HepG2 (cell line): ENCODE measurements around the gene CEBPG. TPM values are rescaled to one million over a fixed set of nuclear protein-coding genes. Genes with fewer than 3 reads are reported as not detected.

ENCODE experiments used
- ATAC-seq: fragments of 200-7000 bp; cut with Tn5 transposase; 3 replicates; pipeline ENCODE4 v1.9.1; 2020; ENCODE audit warnings: mild to moderate bottlenecking, moderate library complexity
- BruUV-seq: library from RNA; stranded (reverse); fragments of 400-500 nt; replicated peaks from 2 replicates; lab custom pipeline; 2021; lab: Mats Ljungman, UMichigan
- CTCF ChIA-PET: fragments of 300-600 bp; formaldehyde crosslinking; extraction: SDS; loops from one replicate; lab custom pipeline; 2021; ENCODE audit warnings: low total read pairs, inconsistent platforms, low intra/inter-chr PET ratio; lab: Yijun Ruan, JAX
- POLR2A ChIA-PET: fragments of 350-600 bp; sonication (Branson Sonifier 250); formaldehyde crosslinking; loops from one replicate; lab custom pipeline; 2020; ENCODE audit warnings: antibody characterized with exemption, inconsistent platforms; lab: Yijun Ruan, JAX
- DNase-seq: peaks from one replicate; pipeline ENCODE4 v3.0.0-alpha.2; 2015; ENCODE audit warnings: low spot score
- FAIRE-seq: peaks from 3 replicates; lab custom pipeline; 2011; peaks lifted over from hg19 to GRCh38; lab: Jason Lieb, UNC
- H2AFZ ChIP-seq: one replicate; pipeline ENCODE4 v1.6.1; 2011; ENCODE audit warnings: low read length, inconsistent platforms
- H3K27ac ChIP-seq: fragments of 300-600 bp; 3 replicates; pipeline ENCODE4 v1.8.0; 2011; ENCODE audit warnings: mixed run types, mild to moderate bottlenecking, mixed read lengths, low read length, inconsistent platforms; ENCODE audit not compliant: insufficient read depth; ENCODE audit errors: extremely low read length
- H3K27me3 ChIP-seq, 2 experiments: fragments of 200-600 bp in 1 of 2; 2 replicates in 1 of 2; 3 replicates in 1 of 2; pipeline versions ENCODE4 v1.6.0 to v1.8.0; 2011; ENCODE audit warnings: low read length in 2 of 2, mild to moderate bottlenecking in 2 of 2, moderate library complexity in 2 of 2, inconsistent platforms in 1 of 2; ENCODE audit not compliant: insufficient read depth in 2 of 2, control insufficient read depth in 1 of 2
- H3K36me3 ChIP-seq, 2 experiments: fragments of 200-600 bp in 1 of 2; replicated peaks in 1 of 2; 2 replicates in 1 of 2; 3 replicates in 1 of 2; pipeline versions ENCODE4 v1.5.1 to v1.8.0; 2011; ENCODE audit warnings: low read length in 2 of 2, inconsistent platforms in 1 of 2; ENCODE audit not compliant: insufficient read depth in 2 of 2, control insufficient read depth in 1 of 2
- H3K4me1 ChIP-seq: 2 replicates; pipeline ENCODE4 v1.5.1; 2012; ENCODE audit warnings: low read length, inconsistent platforms; ENCODE audit not compliant: insufficient read depth
- H3K4me2 ChIP-seq: 2 replicates; pipeline ENCODE4 v1.6.0; 2011; ENCODE audit warnings: low read depth, low read length, inconsistent platforms
- H3K4me3 ChIP-seq, 3 experiments: fragments of 200-600 bp in 1 of 3; sonication (generic), shearing (Covaris generic) in 1 of 3; replicated peaks in 1 of 3; 2 replicates each; pipeline ENCODE4 v1.5.1; 2011 to 2016; ENCODE audit warnings: low read length in 3 of 3, inconsistent platforms in 2 of 3, low read depth in 2 of 3, mild to moderate bottlenecking in 2 of 3, control low read depth in 1 of 3, mixed read lengths in 1 of 3; ENCODE audit not compliant: insufficient read depth in 1 of 3
- H3K79me2 ChIP-seq: one replicate; pipeline ENCODE4 v1.6.1; 2011; ENCODE audit warnings: low read length, inconsistent platforms; ENCODE audit not compliant: insufficient read depth
- H3K9ac ChIP-seq: 2 replicates; pipeline ENCODE4 v1.6.0; 2011; ENCODE audit warnings: mild to moderate bottlenecking, low read depth, low read length, inconsistent platforms; ENCODE audit not compliant: insufficient read depth
- H3K9me3 ChIP-seq: 2 replicates; pipeline ENCODE4 v1.5.1; 2012; ENCODE audit warnings: mild to moderate bottlenecking, low read length
- H4K20me1 ChIP-seq: 2 replicates; pipeline ENCODE4 v1.6.0; 2011; ENCODE audit warnings: inconsistent platforms, mild to moderate bottlenecking, low read length, moderate library complexity; ENCODE audit not compliant: insufficient read depth
- ATRX ChIP-seq: sonication (generic); formaldehyde crosslinking; IDR thresholded peaks from 2 replicates; pipeline ENCODE4 v1.4.0; 2020; ENCODE audit warnings: missing genetic modification reagents, borderline replicate concordance
- BRF2 ChIP-seq: sonication (generic); formaldehyde crosslinking; IDR thresholded peaks from 2 replicates; pipeline ENCODE4 v1.8.1; 2022; ENCODE audit warnings: mild to moderate bottlenecking, missing genetic modification reagents
- FOXO1 ChIP-seq: sonication (generic); formaldehyde crosslinking; IDR thresholded peaks from 2 replicates; pipeline ENCODE4 v1.4.0; 2020; ENCODE audit warnings: missing genetic modification reagents
- FOXO4 ChIP-seq: sonication (generic); formaldehyde crosslinking; conservative IDR thresholded peaks from 2 replicates; pipeline ENCODE4 v1.8.1; 2023; ENCODE audit warnings: missing genetic modification reagents
- GPN1 ChIP-seq: sonication (generic); formaldehyde crosslinking; IDR thresholded peaks from 2 replicates; pipeline ENCODE4 v1.5.1; 2020; ENCODE audit warnings: missing genetic modification reagents, borderline replicate concordance
- LRRFIP1 ChIP-seq: sonication (generic); formaldehyde crosslinking; conservative IDR thresholded peaks from 2 replicates; pipeline ENCODE4 v1.4.0; 2020; ENCODE audit warnings: missing genetic modification reagents
- MEF2D ChIP-seq: sonication (generic); formaldehyde crosslinking; IDR thresholded peaks from 2 replicates; pipeline ENCODE4 v1.5.1; 2020; ENCODE audit warnings: mild to moderate bottlenecking, missing genetic modification reagents
- MTA1 ChIP-seq: sonication (generic); formaldehyde crosslinking; IDR thresholded peaks from 2 replicates; pipeline ENCODE4 v1.4.0; 2020; ENCODE audit warnings: missing genetic modification reagents, mild to moderate bottlenecking, borderline replicate concordance
- NFIC ChIP-seq: IDR thresholded peaks from 2 replicates; pipeline ENCODE4 v1.6.1; 2012; ENCODE audit warnings: mild to moderate bottlenecking, low read length, inconsistent platforms
- RNF2 ChIP-seq: fragments of 450-650 bp; conservative IDR thresholded peaks from 2 replicates; pipeline ENCODE4 v1.6.1; 2016; ENCODE audit warnings: low read depth
- SNAPC2 ChIP-seq: sonication (generic); formaldehyde crosslinking; IDR thresholded peaks from 2 replicates; pipeline ENCODE4 v1.8.1; 2022; ENCODE audit warnings: mild to moderate bottlenecking, missing genetic modification reagents
- ZNF44 ChIP-seq: sonication (generic); formaldehyde crosslinking; IDR thresholded peaks from 2 replicates; pipeline ENCODE4 v1.5.1; 2020; ENCODE audit warnings: mild to moderate bottlenecking, missing genetic modification reagents
- ZNF441 ChIP-seq: sonication (generic); formaldehyde crosslinking; IDR thresholded peaks from 2 replicates; pipeline ENCODE4 v1.7.0; 2021; ENCODE audit warnings: missing genetic modification reagents, borderline replicate concordance
- WGBS: methylation state at CpG from one replicate; pipeline ENCODE4 v1.1.6; 2017; ENCODE audit warnings: low lambda C conversion rate; 5-methylcytosine and 5-hydroxymethylcytosine counted together
- in situ Hi-C: cut with HindIII; loops from 2 replicates; pipeline ENCODE4 v1.10.0; 2017; ENCODE audit warnings: low pct_unique_long_range_greater_than_20kb; ENCODE audit not compliant: extremely low pct_ligation_motif_present
- intact Hi-C: fragments of 100-400 bp; cut with micrococcal nuclease; formaldehyde crosslinking; loops from one replicate; pipeline ENCODE4 v1.10.0; 2022; ENCODE audit not compliant: unreplicated experiment
- polyA plus RNA-seq, 8 experiments: library from polyadenylated mRNA; depleted of rRNA in 3 of 8; stranded (reverse) in 7 of 8; unstranded in 1 of 8; fragments of >200 nt; fragmentation: Illumina TruSeq in 4 of 8; extraction: Trizol in 4 of 8; gene quantifications; 2 replicates each; pipeline versions ENCODE4 v1.2.1 to v1.2.3, GENCODE V29; 2011 to 2016; ENCODE audit warnings: low read depth in 4 of 8, missing spikeins in 1 of 8, mixed read lengths in 1 of 8; ENCODE audit not compliant: insufficient read depth in 1 of 8
- total RNA-seq, 5 experiments: library from RNA; depleted of rRNA; stranded (reverse); fragments of >200 nt; fragmentation: Illumina TruSeq; extraction: Trizol; gene quantifications; 2 replicates each; pipeline ENCODE4 v1.2.3, GENCODE V29; 2016; ENCODE audit warnings: low read depth in 1 of 5
- TF ChIP-seq, protein P1 (sequence below): IDR thresholded peaks from 2 replicates; pipeline ENCODE4 v1.6.1; 2012; ENCODE audit warnings: low read length, improper control_type of control experiment

Gene CEBPG
- total and polyA plus RNA-seq, 2 of the 13 experiments (the other 11 are each of a cell fraction or from before 2014, with no cell fraction given) = 25.7 to 34.3 TPM

DNA sequence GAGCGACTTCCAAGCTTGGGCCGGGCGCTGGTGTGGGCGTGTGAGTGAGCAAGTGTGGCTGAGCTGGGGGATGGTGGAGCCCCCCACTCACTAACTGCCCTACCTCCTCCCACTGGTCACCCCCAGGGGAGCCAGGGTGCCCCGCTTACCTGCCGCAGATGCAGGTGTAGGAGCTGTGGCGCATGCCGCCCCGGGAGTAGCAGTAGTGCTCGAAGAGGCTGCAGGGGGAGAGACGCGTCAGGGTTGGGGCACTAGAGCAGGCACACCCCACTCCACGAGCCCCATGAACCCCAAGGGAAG is 39.9 kb downstream of the CEBPG start (continued):
- TF ChIP-seq BRF2 (CRISPR knock-in tag) = no peak
- no peak for TF ChIP-seq MEF2D
- no peak for TF ChIP-seq RNF2
- TF ChIP-seq ZNF441 = no peak
- TF ChIP-seq FOXO1 (CRISPR knock-in tag) = no peak
- no peak for TF ChIP-seq NFIC
- TF ChIP-seq GPN1 (CRISPR knock-in tag) = no peak
- TF ChIP-seq LRRFIP1 (CRISPR knock-in tag) = no peak
- no peak for TF ChIP-seq MTA1 (CRISPR knock-in tag)
- TF ChIP-seq, all 625 proteins: peak for 0

DNA sequence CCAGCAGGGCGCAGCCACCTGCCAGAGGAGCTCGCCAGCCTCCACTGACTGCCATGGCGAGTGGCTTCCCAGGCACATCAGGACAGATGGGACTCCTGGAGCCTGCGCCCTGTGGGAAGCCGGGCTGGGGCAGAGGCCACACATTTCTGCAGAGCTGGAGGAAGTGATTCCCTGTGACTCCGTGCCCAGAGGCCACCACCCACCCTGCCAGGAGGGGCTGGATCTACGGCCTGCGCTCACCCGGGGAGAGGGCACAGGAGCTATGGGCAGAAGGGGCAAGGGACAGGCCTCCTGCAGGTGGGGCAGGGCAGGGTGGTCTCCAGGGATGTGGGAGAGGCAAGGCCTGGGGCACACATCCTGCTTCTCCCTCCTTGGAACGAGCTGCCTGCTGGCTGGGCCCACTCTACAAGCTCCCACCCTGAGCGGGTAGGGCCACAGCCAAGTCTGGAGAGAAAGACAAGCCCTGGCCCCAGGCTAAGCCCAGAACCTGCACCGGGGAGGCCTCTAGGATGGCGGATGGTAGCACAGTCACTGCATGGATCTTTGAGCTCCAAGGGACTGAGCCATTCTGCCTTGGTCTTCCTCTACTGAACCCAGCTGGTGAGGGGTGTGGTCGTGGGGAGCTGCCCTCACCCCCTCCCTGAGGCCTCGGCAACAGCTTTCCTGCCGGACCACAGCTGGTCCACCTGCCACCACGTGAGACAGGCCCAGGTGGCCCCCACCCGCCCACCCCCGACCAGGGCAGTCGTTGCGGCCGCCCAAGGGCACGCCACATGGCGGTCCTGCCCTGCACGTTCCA is 40.6 kb downstream of the CEBPG start:
- Histone ChIP-seq H3K79me2 (no peaks in the 10 kb centered on the region), H3K27me3 (no peaks in the 10 kb centered on the region), H3K27ac (no peak overlapping the region), H3K4me3 (no peak overlapping the region), H3K9ac (no peak overlapping the region), H2AFZ (no peak overlapping the region), H3K36me3 (peaks cover 0 to 11% of the 10 kb centered on the region in 2 experiments; a peak in 1 of 5 replicates), H3K9me3 (no peaks in the 10 kb centered on the region), H4K20me1 (no peaks in the 10 kb centered on the region), H3K4me2 (no peak overlapping the region), H3K4me1 (no peaks in the 10 kb centered on the region)
- in situ Hi-C loops (no loop called here), intact Hi-C loops (no loop called here)
- WGBS = 93% methylated on average over 3 of the region's 25 CpGs
- ChIA-PET POLR2A (no interaction called here), CTCF (no interaction called here)
- DNase-seq (no peak), ATAC-seq (no peak), FAIRE-seq (no peak)
- BruUV-seq = no TSS peak
- no peak for TF ChIP-seq ZNF44 (CRISPR knock-in tag)
- no peak for TF ChIP-seq SNAPC2
- TF ChIP-seq, protein P1, sequence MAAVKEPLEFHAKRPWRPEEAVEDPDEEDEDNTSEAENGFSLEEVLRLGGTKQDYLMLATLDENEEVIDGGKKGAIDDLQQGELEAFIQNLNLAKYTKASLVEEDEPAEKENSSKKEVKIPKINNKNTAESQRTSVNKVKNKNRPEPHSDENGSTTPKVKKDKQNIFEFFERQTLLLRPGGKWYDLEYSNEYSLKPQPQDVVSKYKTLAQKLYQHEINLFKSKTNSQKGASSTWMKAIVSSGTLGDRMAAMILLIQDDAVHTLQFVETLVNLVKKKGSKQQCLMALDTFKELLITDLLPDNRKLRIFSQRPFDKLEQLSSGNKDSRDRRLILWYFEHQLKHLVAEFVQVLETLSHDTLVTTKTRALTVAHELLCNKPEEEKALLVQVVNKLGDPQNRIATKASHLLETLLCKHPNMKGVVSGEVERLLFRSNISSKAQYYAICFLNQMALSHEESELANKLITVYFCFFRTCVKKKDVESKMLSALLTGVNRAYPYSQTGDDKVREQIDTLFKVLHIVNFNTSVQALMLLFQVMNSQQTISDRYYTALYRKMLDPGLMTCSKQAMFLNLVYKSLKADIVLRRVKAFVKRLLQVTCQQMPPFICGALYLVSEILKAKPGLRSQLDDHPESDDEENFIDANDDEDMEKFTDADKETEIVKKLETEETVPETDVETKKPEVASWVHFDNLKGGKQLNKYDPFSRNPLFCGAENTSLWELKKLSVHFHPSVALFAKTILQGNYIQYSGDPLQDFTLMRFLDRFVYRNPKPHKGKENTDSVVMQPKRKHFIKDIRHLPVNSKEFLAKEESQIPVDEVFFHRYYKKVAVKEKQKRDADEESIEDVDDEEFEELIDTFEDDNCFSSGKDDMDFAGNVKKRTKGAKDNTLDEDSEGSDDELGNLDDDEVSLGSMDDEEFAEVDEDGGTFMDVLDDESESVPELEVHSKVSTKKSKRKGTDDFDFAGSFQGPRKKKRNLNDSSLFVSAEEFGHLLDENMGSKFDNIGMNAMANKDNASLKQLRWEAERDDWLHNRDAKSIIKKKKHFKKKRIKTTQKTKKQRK = no peak
- TF ChIP-seq ATRX (CRISPR knock-in tag) = no peak
- no peak for TF ChIP-seq FOXO4 (CRISPR knock-in tag)
